H9 (cell line): ENCODE measurements around the gene NOTUM. TPM values are rescaled to one million over a fixed set of nuclear protein-coding genes. Genes with fewer than 3 reads are reported as not detected.

Experiments used
- DNase-seq: peaks from one replicate; pipeline ENCODE4 v3.0.0-alpha.2; 2017
- H2AFZ ChIP-seq: one replicate; pipeline ENCODE4 v1.6.1; 2013; ENCODE audit warnings: mild to moderate bottlenecking, low read length, control low read depth, moderate library complexity
- H2AK5ac ChIP-seq: 2 replicates; pipeline ENCODE4 v1.6.1; 2013; ENCODE audit warnings: low read length, control low read depth, mixed read lengths; ENCODE audit not compliant: insufficient read length
- H2BK120ac ChIP-seq: one replicate; pipeline ENCODE4 v1.6.1; 2013; ENCODE audit warnings: low read depth, mild to moderate bottlenecking, low read length, control low read depth, inconsistent platforms; ENCODE audit not compliant: poor library complexity, severe bottlenecking
- H2BK12ac ChIP-seq: 2 replicates; pipeline ENCODE4 v1.6.1; 2013; ENCODE audit warnings: low read length, control low read depth, mixed read lengths, low read depth; ENCODE audit not compliant: insufficient read length
- H2BK15ac ChIP-seq: 2 replicates; pipeline ENCODE4 v1.6.1; 2013; ENCODE audit warnings: low read depth, low read length, control low read depth
- H2BK20ac ChIP-seq: one replicate; pipeline ENCODE4 v1.6.1; 2013; ENCODE audit warnings: low read depth, mild to moderate bottlenecking, low read length, control low read depth, inconsistent platforms; ENCODE audit not compliant: poor library complexity, severe bottlenecking
- H2BK5ac ChIP-seq: 2 replicates; pipeline ENCODE4 v1.6.1; 2013; ENCODE audit warnings: low read length, control low read depth, mixed read lengths; ENCODE audit not compliant: insufficient read length
- H3K14ac ChIP-seq: 2 replicates; pipeline ENCODE4 v1.6.1; 2013; ENCODE audit warnings: low read length, control low read depth; ENCODE audit not compliant: insufficient read depth
- H3K18ac ChIP-seq: 2 replicates; pipeline ENCODE4 v1.6.1; 2013; ENCODE audit warnings: low read depth, mild to moderate bottlenecking, mixed read lengths, low read length, control low read depth; ENCODE audit not compliant: insufficient read length
- H3K23ac ChIP-seq: 2 replicates; pipeline ENCODE4 v1.6.1; 2013; ENCODE audit warnings: low read length, control low read depth, mixed read lengths, low read depth; ENCODE audit not compliant: insufficient read length
- H3K23me2 ChIP-seq: 2 replicates; pipeline ENCODE4 v1.6.1; 2013; ENCODE audit warnings: low read depth, mild to moderate bottlenecking, mixed read lengths, low read length, control low read depth; ENCODE audit not compliant: insufficient read length, poor library complexity, severe bottlenecking
- H3K27ac ChIP-seq: 2 replicates; pipeline ENCODE4 v1.5.1; 2013; ENCODE audit warnings: low read length, control low read depth, mixed read lengths, low read depth; ENCODE audit not compliant: insufficient read length
- H3K27me3 ChIP-seq: 2 replicates; pipeline ENCODE4 v1.6.1; 2013; ENCODE audit warnings: low read length, control low read depth, inconsistent platforms; ENCODE audit not compliant: insufficient read depth
- H3K4ac ChIP-seq: 2 replicates; pipeline ENCODE4 v1.6.1; 2013; ENCODE audit warnings: low read depth, mild to moderate bottlenecking, control low read depth, inconsistent platforms, low read length, moderate library complexity
- H3K4me1 ChIP-seq: 2 replicates; pipeline ENCODE4 v1.6.1; 2013; ENCODE audit warnings: low read length, control low read depth, inconsistent platforms; ENCODE audit not compliant: insufficient read depth
- H3K4me2 ChIP-seq: 2 replicates; pipeline ENCODE4 v1.6.1; 2013; ENCODE audit warnings: low read length, control low read depth, mixed read lengths; ENCODE audit not compliant: insufficient read length, insufficient read depth
- H3K56ac ChIP-seq: 2 replicates; pipeline ENCODE4 v1.6.1; 2013; ENCODE audit warnings: low read depth, mild to moderate bottlenecking, mixed read lengths, low read length, control low read depth; ENCODE audit not compliant: insufficient read length
- H3K79me1 ChIP-seq: 2 replicates; pipeline ENCODE4 v1.6.1; 2013; ENCODE audit warnings: low read depth, mild to moderate bottlenecking, moderate library complexity, low read length, control low read depth, inconsistent platforms; ENCODE audit not compliant: insufficient read depth, poor library complexity, severe bottlenecking
- H3K79me2 ChIP-seq: 2 replicates; pipeline ENCODE4 v1.6.1; 2013; ENCODE audit warnings: low read length, control low read depth, inconsistent platforms; ENCODE audit not compliant: insufficient read depth
- H3K9ac ChIP-seq: 2 replicates; pipeline ENCODE4 v1.6.1; 2013; ENCODE audit warnings: low read length, control low read depth, mixed read lengths; ENCODE audit not compliant: insufficient read length; ENCODE audit errors: extremely low read depth
- H3K9me3 ChIP-seq: one replicate; pipeline ENCODE4 v1.6.1; 2013; ENCODE audit warnings: low read depth, low read length, inconsistent platforms; ENCODE audit not compliant: control insufficient read depth
- H3T11ph ChIP-seq: one replicate; pipeline ENCODE4 v1.6.1; 2013; ENCODE audit warnings: mild to moderate bottlenecking, low read length, control low read depth, inconsistent platforms
- H4K20me1 ChIP-seq: one replicate; pipeline ENCODE4 v1.6.1; 2013; ENCODE audit not compliant: control insufficient read depth, insufficient read length, insufficient read depth
- H4K5ac ChIP-seq: 2 replicates; pipeline ENCODE4 v1.6.1; 2013; ENCODE audit warnings: low read depth, mild to moderate bottlenecking, mixed read lengths, low read length, control low read depth; ENCODE audit not compliant: insufficient read length
- H4K8ac ChIP-seq: replicated peaks from 2 replicates; pipeline ENCODE4 v1.6.1; 2013; ENCODE audit warnings: low read length, control low read depth, mixed read lengths, low read depth; ENCODE audit not compliant: insufficient read length
- H4K91ac ChIP-seq: 2 replicates; pipeline ENCODE4 v1.6.1; 2013; ENCODE audit warnings: low read depth, mild to moderate bottlenecking, moderate library complexity, mixed read lengths, low read length, control low read depth; ENCODE audit not compliant: insufficient read length
- H3K27ac Mint-ChIP-seq, 3 experiments: 2 replicates in 2 of 3; 3 replicates in 1 of 3; pipeline ENCODE4 v1.8.0; 2020 to 2021; ENCODE audit warnings: mixed read lengths in 3 of 3, mild to moderate bottlenecking in 1 of 3, moderate library complexity in 1 of 3
- H3K27me3 Mint-ChIP-seq: 2 replicates; pipeline ENCODE4 v1.8.0; 2021; ENCODE audit warnings: low read depth, mild to moderate bottlenecking, moderate library complexity, mixed read lengths
- H3K36me3 Mint-ChIP-seq, 3 experiments: 2 replicates in 2 of 3; 3 replicates in 1 of 3; pipeline ENCODE4 v1.8.0; 2020 to 2021; ENCODE audit warnings: low read depth in 3 of 3, mixed read lengths in 3 of 3; ENCODE audit not compliant: insufficient read depth in 1 of 3
- H3K4me1 Mint-ChIP-seq, 2 experiments: 2 replicates each; pipeline ENCODE4 v1.8.0; 2020; ENCODE audit warnings: mixed read lengths in 2 of 2
- H3K4me3 Mint-ChIP-seq, 2 experiments: 2 replicates in 1 of 2; 3 replicates in 1 of 2; pipeline ENCODE4 v1.8.0; 2020 to 2021; ENCODE audit warnings: mild to moderate bottlenecking in 2 of 2, mixed read lengths in 2 of 2, moderate library complexity in 1 of 2
- H3K9me3 Mint-ChIP-seq, 2 experiments: 2 replicates in 1 of 2; 3 replicates in 1 of 2; pipeline ENCODE4 v1.8.0; 2020; ENCODE audit warnings: mild to moderate bottlenecking in 2 of 2, mixed read lengths in 2 of 2, moderate library complexity in 1 of 2
- WGBS: extraction: QIAGEN DNeasy Blood & Tissue Kit; methylation state at CpG from one replicate; pipeline ENCODE4 v1.1.7; 2013; ENCODE audit warnings: missing lambda C conversion rate, low lambda C conversion rate, mixed read lengths; ENCODE audit not compliant: insufficient read length; ENCODE audit errors: extremely low coverage; 5-methylcytosine and 5-hydroxymethylcytosine counted together
- total RNA-seq: library from RNA; stranded (reverse); gene quantifications from 2 replicates; pipeline ENCODE4 v1.2.1, GENCODE V29; 2021
- TF ChIP-seq, protein P1 (sequence below): fragments of 200-600 bp; sonication (generic); conservative IDR thresholded peaks from 3 replicates; pipeline ENCODE4 v1.8.0; 2021; ENCODE audit warnings: antibody characterized with exemption, mild to moderate bottlenecking

Gene NOTUM
- total RNA-seq, 1 experiment from 2014 or later: 2.1 TPM

DNA sequence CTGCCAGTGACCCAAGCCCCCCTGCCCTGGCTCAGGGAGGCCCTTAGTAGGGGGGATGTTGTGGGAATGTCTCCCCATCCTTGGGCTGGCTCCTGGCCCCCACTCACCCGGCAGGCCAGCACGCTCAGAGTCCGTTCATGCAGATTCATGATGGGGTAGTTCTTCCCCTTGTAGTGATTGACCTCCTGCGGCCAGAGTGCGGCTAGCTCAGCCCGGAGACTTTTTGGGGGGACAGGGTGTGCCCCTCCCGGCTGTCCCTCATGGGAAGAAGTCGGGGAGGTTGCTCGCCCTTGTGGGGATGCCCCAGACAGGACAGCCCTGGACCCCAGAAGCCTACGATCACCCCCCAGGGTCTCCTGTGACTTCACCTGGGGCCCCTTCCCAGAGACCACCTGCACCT, 55.0 kb downstream of the NOTUM start:
- Histone ChIP-seq H2BK15ac (no peak overlapping the region), H2AK5ac (no peak overlapping the region), H4K91ac (no peak overlapping the region), H3K23me2 (peaks cover 17% of the 10 kb centered on the region), H3K14ac (no peak overlapping the region), H4K20me1 (no peaks in the 10 kb centered on the region), H3K27ac (no peak overlapping the region), H3K79me2 (no peaks in the 10 kb centered on the region), H3K79me1 (no peaks in the 10 kb centered on the region), H3K4ac (no peak overlapping the region), H3T11ph (no peak overlapping the region), H3K9me3 (no peaks in the 10 kb centered on the region), H3K9ac (no peak overlapping the region), H3K4me1 (no peaks in the 10 kb centered on the region), H2AFZ (no peak overlapping the region), H2BK5ac (no peak overlapping the region), H3K27me3 (no peaks in the 10 kb centered on the region; the same call in 1 of the 2 replicates), H4K8ac (no peak overlapping the region), H3K18ac (no peak overlapping the region), H3K56ac (no peak overlapping the region), H2BK120ac (no peak overlapping the region), H3K23ac (no peak overlapping the region), H2BK20ac (no peak overlapping the region), H2BK12ac (no peak overlapping the region), H4K5ac (no peak overlapping the region), H3K4me2 (no peak overlapping the region)
- Mint-ChIP-seq H3K4me1 (peaks cover 0 to 5% of the 10 kb centered on the region in 2 experiments; a peak in 3 of 4 replicates), H3K4me3 (no peak overlapping the region), H3K36me3 (peaks cover 0 to 12% (median 4%) of the 10 kb centered on the region in 3 experiments; a peak in 4 of 7 replicates), H3K27ac (no peak overlapping the region), H3K27me3 (peaks cover 7% of the 10 kb centered on the region), H3K9me3 (no peaks in the 10 kb centered on the region)
- no CpG with 5 or more reads among the region's 10 CpGs for WGBS
- DNase-seq: no peak
- TF ChIP-seq, protein P1, sequence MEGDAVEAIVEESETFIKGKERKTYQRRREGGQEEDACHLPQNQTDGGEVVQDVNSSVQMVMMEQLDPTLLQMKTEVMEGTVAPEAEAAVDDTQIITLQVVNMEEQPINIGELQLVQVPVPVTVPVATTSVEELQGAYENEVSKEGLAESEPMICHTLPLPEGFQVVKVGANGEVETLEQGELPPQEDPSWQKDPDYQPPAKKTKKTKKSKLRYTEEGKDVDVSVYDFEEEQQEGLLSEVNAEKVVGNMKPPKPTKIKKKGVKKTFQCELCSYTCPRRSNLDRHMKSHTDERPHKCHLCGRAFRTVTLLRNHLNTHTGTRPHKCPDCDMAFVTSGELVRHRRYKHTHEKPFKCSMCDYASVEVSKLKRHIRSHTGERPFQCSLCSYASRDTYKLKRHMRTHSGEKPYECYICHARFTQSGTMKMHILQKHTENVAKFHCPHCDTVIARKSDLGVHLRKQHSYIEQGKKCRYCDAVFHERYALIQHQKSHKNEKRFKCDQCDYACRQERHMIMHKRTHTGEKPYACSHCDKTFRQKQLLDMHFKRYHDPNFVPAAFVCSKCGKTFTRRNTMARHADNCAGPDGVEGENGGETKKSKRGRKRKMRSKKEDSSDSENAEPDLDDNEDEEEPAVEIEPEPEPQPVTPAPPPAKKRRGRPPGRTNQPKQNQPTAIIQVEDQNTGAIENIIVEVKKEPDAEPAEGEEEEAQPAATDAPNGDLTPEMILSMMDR: no peak
